K562 (cell line): ENCODE results near the gene GALR3. TPM values are rescaled to one million over a fixed set of nuclear protein-coding genes. Genes with fewer than 3 reads are reported as not detected.

Experiments
- ATAC-seq: fragments of 200-7000 bp; cut with Tn5 transposase; 3 replicates; pipeline ENCODE4 v1.9.1; 2020; ENCODE audit warnings: moderate library complexity
- BruUV-seq: library from RNA; stranded (reverse); fragments of 400-500 nt; replicated peaks from 2 replicates; lab custom pipeline; 2021; lab: Mats Ljungman, UMichigan
- CTCF ChIA-PET: fragments of 300-600 bp; formaldehyde crosslinking; extraction: SDS; loops from one replicate; lab custom pipeline; 2021; ENCODE audit warnings: low intra/inter-chr PET ratio; lab: Yijun Ruan, JAX
- POLR2A ChIA-PET: fragments of 300-600, 350-650 bp; sonication (Branson Sonifier 250); formaldehyde crosslinking; extraction: SDS; loops from one replicate; lab custom pipeline; 2021; ENCODE audit warnings: antibody characterized with exemption, inconsistent platforms; lab: Yijun Ruan, JAX
- DNase-seq, 4 experiments: peaks; one replicate each; pipeline versions ENCODE4 v3.0.0 to v3.0.0-alpha.2; 2011 to 2018; ENCODE audit warnings: low spot score in 3 of 4, mixed read lengths in 3 of 4; ENCODE audit errors: extremely low read depth in 1 of 4
- FAIRE-seq: peaks from 2 replicates; lab custom pipeline; 2011; peaks lifted over from hg19 to GRCh38; lab: Jason Lieb, UNC
- H2AFZ ChIP-seq: 2 replicates; pipeline ENCODE4 v1.6.0; 2011; ENCODE audit warnings: low read depth, low read length, control low read depth, inconsistent platforms
- H3K27ac ChIP-seq: fragments of 200-600 bp; 3 replicates; pipeline ENCODE4 v1.8.0; 2011; ENCODE audit warnings: low read depth, mild to moderate bottlenecking, control low read depth, inconsistent platforms, low read length, moderate library complexity, mixed read lengths; ENCODE audit errors: extremely low read depth
- H3K27me3 ChIP-seq, 2 experiments: fragments of 300-600 bp in 1 of 2; 2 replicates in 1 of 2; 3 replicates in 1 of 2; pipeline versions ENCODE4 v1.6.0 to v1.8.0; 2011; ENCODE audit warnings: inconsistent platforms in 2 of 2, low read length in 2 of 2, mild to moderate bottlenecking in 1 of 2, mixed read lengths in 1 of 2, moderate library complexity in 1 of 2; ENCODE audit not compliant: control insufficient read depth in 2 of 2, insufficient read depth in 2 of 2
- H3K36me3 ChIP-seq: fragments of 300-600 bp; 3 replicates; pipeline ENCODE4 v1.8.0; 2011; ENCODE audit warnings: mild to moderate bottlenecking, low read length, inconsistent platforms; ENCODE audit not compliant: control insufficient read depth, insufficient read depth
- H3K4me1 ChIP-seq, 2 experiments: fragments of 200-600 bp in 1 of 2; replicated peaks in 1 of 2; 2 replicates in 1 of 2; 3 replicates in 1 of 2; pipeline versions ENCODE4 v1.5.1 to v1.8.0; 2011; ENCODE audit warnings: inconsistent platforms in 2 of 2, low read length in 2 of 2, mild to moderate bottlenecking in 1 of 2, mixed read lengths in 1 of 2, moderate library complexity in 1 of 2; ENCODE audit not compliant: control insufficient read depth in 2 of 2, insufficient read depth in 2 of 2
- H3K4me2 ChIP-seq: 2 replicates; pipeline ENCODE4 v1.6.1; 2011; ENCODE audit warnings: low read length, control low read depth, inconsistent platforms, mixed read lengths; ENCODE audit not compliant: insufficient read depth
- H3K4me3 ChIP-seq: fragments of 200-600 bp; sonication (generic), shearing (Covaris generic); 2 replicates; pipeline ENCODE4 v1.5.1; 2016; ENCODE audit warnings: control low read depth, inconsistent platforms
- H3K79me2 ChIP-seq: fragments of 200-600 bp; 3 replicates; pipeline ENCODE4 v1.8.0; 2011; ENCODE audit warnings: low read length, inconsistent platforms; ENCODE audit not compliant: control insufficient read depth, insufficient read depth
- H3K9ac ChIP-seq, 2 experiments: 2 replicates each; pipeline versions ENCODE4 v1.6.0 to v1.6.1; 2011; ENCODE audit warnings: low read depth in 2 of 2, low read length in 2 of 2, control low read depth in 1 of 2, inconsistent platforms in 1 of 2, mild to moderate bottlenecking in 1 of 2, mixed read lengths in 1 of 2; ENCODE audit not compliant: insufficient read depth in 1 of 2
- H3K9me1 ChIP-seq: one replicate; pipeline ENCODE4 v1.6.0; 2011; ENCODE audit warnings: inconsistent platforms, mild to moderate bottlenecking, low read length, moderate library complexity; ENCODE audit not compliant: control insufficient read depth, insufficient read depth
- H3K9me3 ChIP-seq: replicated peaks from 2 replicates; pipeline ENCODE4 v1.5.1; 2011; ENCODE audit warnings: low read depth, low read length, inconsistent platforms; ENCODE audit not compliant: control insufficient read depth, insufficient read depth
- H4K20me1 ChIP-seq: replicated peaks from 2 replicates; pipeline ENCODE4 v1.6.1; 2011; ENCODE audit warnings: low read length, inconsistent platforms, mixed read lengths; ENCODE audit not compliant: control insufficient read depth, insufficient read depth
- ARID1B ChIP-seq: fragments of 450-650 bp; IDR thresholded peaks from 2 replicates; pipeline ENCODE4 v1.6.1; 2016; ENCODE audit warnings: antibody characterized with exemption, mild to moderate bottlenecking, inconsistent platforms
- ASH1L ChIP-seq: fragments of 450-650 bp; IDR thresholded peaks from 2 replicates; pipeline ENCODE4 v1.6.1; 2018; ENCODE audit warnings: borderline replicate concordance, mild to moderate bottlenecking, low read depth; ENCODE audit not compliant: partially characterized antibody
- CHCHD3 ChIP-seq: fragments of 250-450 bp; sonication (Bioruptor Pico); IDR thresholded peaks from 2 replicates; pipeline ENCODE4 v2.1.2; 2022; ENCODE audit warnings: mild to moderate bottlenecking
- FIP1L1 ChIP-seq: fragments of 200-400 bp; formaldehyde crosslinking; IDR thresholded peaks from 2 replicates; pipeline ENCODE4 v1.6.1; 2018; ENCODE audit warnings: mild to moderate bottlenecking, low read depth, low read length; ENCODE audit not compliant: poor library complexity, severe bottlenecking
- FUS ChIP-seq: fragments of 200-400 bp; formaldehyde crosslinking; optimal IDR thresholded peaks from 2 replicates; pipeline ENCODE3; 2017; ENCODE audit warnings: low read depth, low read length
- NCOA1 ChIP-seq: fragments of 450-650 bp; IDR thresholded peaks from 2 replicates; pipeline ENCODE4 v1.6.1; 2016; ENCODE audit warnings: low read depth
- NR3C1 ChIP-seq: sonication (generic); formaldehyde crosslinking; IDR thresholded peaks from 2 replicates; pipeline ENCODE4 v1.8.1; 2022; ENCODE audit warnings: missing genetic modification reagents
- RCOR1 ChIP-seq, 2 experiments: IDR thresholded peaks; 2 replicates each; pipeline ENCODE4 v1.6.1; 2012; ENCODE audit warnings: low read depth in 2 of 2, low read length in 2 of 2, borderline replicate concordance in 1 of 2, improper control_type of control experiment in 1 of 2
- TFAM ChIP-seq: fragments of 250-450 bp; sonication (Bioruptor Pico); conservative IDR thresholded peaks from 2 replicates; pipeline ENCODE4 v1.5.0; 2021; ENCODE audit warnings: mild to moderate bottlenecking, moderate library complexity
- TRIM28 ChIP-seq: fragments of 450-650 bp; IDR thresholded peaks from 2 replicates; pipeline ENCODE4 v1.6.1; 2017
- ZC3H11A ChIP-seq: IDR thresholded peaks from 2 replicates; pipeline ENCODE4 v1.6.1; 2012; ENCODE audit warnings: low read depth, low read length, improper control_type of control experiment
- ZNF197 ChIP-seq: fragments of 200-800 bp; sonication (Bioruptor generic); IDR thresholded peaks from 2 replicates; pipeline ENCODE4 v1.6.1; 2016; ENCODE audit warnings: low read depth, missing genetic modification characterization, missing compliant biosample characterization
- ZNF696 ChIP-seq: fragments of 250-450 bp; sonication (Bioruptor Pico); conservative IDR thresholded peaks from 2 replicates; pipeline ENCODE4 v1.4.0; 2020; ENCODE audit warnings: mild to moderate bottlenecking, moderate library complexity
- WGBS: fragments of 100-300 bp; shearing (Covaris generic); methylation state at CpG from one replicate; pipeline ENCODE4 v1.1.6; 2016; ENCODE audit warnings: low coverage, mixed read lengths; ENCODE audit not compliant: insufficient coverage; ENCODE audit errors: missing lambda C conversion rate; 5-methylcytosine and 5-hydroxymethylcytosine counted together
- in situ Hi-C: fragments of 300-500 bp; cut with MboI; formaldehyde crosslinking; loops from 4 replicates; pipeline ENCODE4 v1.15.0; 2018; ENCODE audit warnings: inconsistent platforms, mixed read lengths
- intact Hi-C: fragments of 100-400 bp; cut with micrococcal nuclease; formaldehyde crosslinking; loops from 2 replicates; pipeline ENCODE4 v1.14.2; 2022
- polyA plus RNA-seq, 8 experiments: library from polyadenylated mRNA; depleted of rRNA in 4 of 8; stranded (reverse) in 5 of 8; unstranded in 3 of 8; fragments of >200 nt; fragmentation: Nextera tagmentation in 2 of 8; fragmentation: Illumina TruSeq in 1 of 8; extraction: Ambion mirVana in 2 of 8; extraction: Trizol in 1 of 8; gene quantifications; 2 replicates each; pipeline versions ENCODE4 v1.2.1 to v1.2.3, GENCODE V29; 2011 to 2014; ENCODE audit warnings: inconsistent platforms in 1 of 8, missing spikeins in 1 of 8
- total RNA-seq, 7 experiments: library from RNA; depleted of rRNA in 6 of 7; stranded (reverse); fragments of >200 nt in 6 of 7; fragmentation: Illumina TruSeq in 2 of 7; extraction: Trizol in 2 of 7; gene quantifications; 2 replicates each; pipeline versions ENCODE4 v1.2.1 to v1.2.3, GENCODE V29; 2011 to 2021; ENCODE audit warnings: low replicate concordance in 1 of 7
- TF ChIP-seq, protein P1 (sequence below): sonication (generic); formaldehyde crosslinking; IDR thresholded peaks from 2 replicates; pipeline ENCODE4 v1.8.1; 2023; ENCODE audit warnings: missing genetic modification reagents, mild to moderate bottlenecking, borderline replicate concordance
- TF ChIP-seq, protein P2 (sequence below): fragments of 450-650 bp; formaldehyde crosslinking; IDR thresholded peaks from 2 replicates; pipeline ENCODE4 v1.4.0; 2022; ENCODE audit warnings: mild to moderate bottlenecking, moderate library complexity
- TF ChIP-seq, protein P3 (sequence below): fragments of 450-650 bp; IDR thresholded peaks from 2 replicates; pipeline ENCODE4 v1.6.1; 2016; ENCODE audit warnings: low read depth, mild to moderate bottlenecking, moderate library complexity

Gene GALR3
- total and polyA plus RNA-seq, 9 of the 15 experiments (the other 6 are each of a cell fraction or from before 2014, with no cell fraction given) = 0.13 TPM; not detected in 8

DNA sequence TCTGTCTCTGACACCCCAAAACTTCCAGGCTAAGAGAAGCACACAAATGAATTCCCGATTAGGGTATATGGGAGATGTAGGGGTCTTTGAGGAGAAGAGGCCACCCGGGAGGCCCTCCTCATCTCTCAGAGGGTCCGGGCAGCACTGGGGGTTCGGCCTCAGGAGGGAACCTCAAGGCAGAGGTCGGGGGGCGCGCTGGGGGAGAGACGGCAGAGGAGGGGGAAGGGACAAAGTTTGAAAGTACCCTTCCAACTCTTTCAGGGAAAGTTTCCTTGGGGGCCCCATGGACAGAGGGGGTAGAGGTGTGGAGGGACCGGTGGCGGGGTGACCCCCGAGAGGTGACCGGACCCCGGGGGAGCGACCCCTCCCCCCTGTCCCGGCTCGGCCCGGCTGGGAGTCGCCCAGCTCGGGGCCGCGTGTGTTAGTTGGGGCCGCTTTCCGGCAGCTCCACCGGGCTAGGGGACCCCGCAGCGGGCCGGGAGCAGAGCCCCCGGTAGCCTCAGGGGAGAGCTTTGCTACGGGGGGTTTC, 18.8 kb upstream of the GALR3 start:
- ChIA-PET POLR2A (interaction anchor here (0.7 kb wide), 1 partner anchor 380 kb away, joined by 3 read pairs; no protein-coding TSS in a partner anchor), CTCF (no interaction called here)
- Histone ChIP-seq H2AFZ (peak overlapping the region; percentile 75), H3K79me2 (peaks cover 17% of the 10 kb centered on the region), H3K4me1 (peaks cover 32 to 51% of the 10 kb centered on the region in 2 experiments), H3K4me2 (peak overlapping the region; percentile 73; the same call in 1 of the 2 replicates), H3K4me3 (no peak overlapping the region), H3K9me1 (no peaks in the 10 kb centered on the region), H4K20me1 (no peaks in the 10 kb centered on the region), H3K36me3 (no peaks in the 10 kb centered on the region), H3K27me3 (no peaks in the 10 kb centered on the region), H3K9ac (peak overlapping the region; percentile 79 to 80; a peak in 3 of 4 replicates), H3K27ac (peak overlapping the region; percentile 83; the same call in 2 of the 3 replicates), H3K9me3 (no peaks in the 10 kb centered on the region)
- ATAC-seq = no peak
- intact Hi-C loops (no loop called here), in situ Hi-C loops (no loop called here)
- BruUV-seq = no TSS peak
- no peak for FAIRE-seq
- DNase-seq = no peak
- WGBS = 33% methylated on average over 1 of the region's 29 CpGs
- TF ChIP-seq FIP1L1 (no peak), TRIM28 (no peak), CHCHD3 (CRISPR knock-in tag) (no peak), NCOA1 (no peak), TFAM (CRISPR knock-in tag) (no peak), ZNF696 (CRISPR knock-in tag) (no peak), ZC3H11A (no peak), ZNF197 (no peak), ASH1L (no peak), RCOR1 (IDR thresholded peaks at IDR 0.05; ENCODE audit: borderline replicate concordance in 1 of 2, low read depth in 2 of 2, low read length in 2 of 2) (no peak), FUS (no peak), ARID1B (no peak), NR3C1 (CRISPR knock-in tag) (no peak)
- TF ChIP-seq, protein P1, sequence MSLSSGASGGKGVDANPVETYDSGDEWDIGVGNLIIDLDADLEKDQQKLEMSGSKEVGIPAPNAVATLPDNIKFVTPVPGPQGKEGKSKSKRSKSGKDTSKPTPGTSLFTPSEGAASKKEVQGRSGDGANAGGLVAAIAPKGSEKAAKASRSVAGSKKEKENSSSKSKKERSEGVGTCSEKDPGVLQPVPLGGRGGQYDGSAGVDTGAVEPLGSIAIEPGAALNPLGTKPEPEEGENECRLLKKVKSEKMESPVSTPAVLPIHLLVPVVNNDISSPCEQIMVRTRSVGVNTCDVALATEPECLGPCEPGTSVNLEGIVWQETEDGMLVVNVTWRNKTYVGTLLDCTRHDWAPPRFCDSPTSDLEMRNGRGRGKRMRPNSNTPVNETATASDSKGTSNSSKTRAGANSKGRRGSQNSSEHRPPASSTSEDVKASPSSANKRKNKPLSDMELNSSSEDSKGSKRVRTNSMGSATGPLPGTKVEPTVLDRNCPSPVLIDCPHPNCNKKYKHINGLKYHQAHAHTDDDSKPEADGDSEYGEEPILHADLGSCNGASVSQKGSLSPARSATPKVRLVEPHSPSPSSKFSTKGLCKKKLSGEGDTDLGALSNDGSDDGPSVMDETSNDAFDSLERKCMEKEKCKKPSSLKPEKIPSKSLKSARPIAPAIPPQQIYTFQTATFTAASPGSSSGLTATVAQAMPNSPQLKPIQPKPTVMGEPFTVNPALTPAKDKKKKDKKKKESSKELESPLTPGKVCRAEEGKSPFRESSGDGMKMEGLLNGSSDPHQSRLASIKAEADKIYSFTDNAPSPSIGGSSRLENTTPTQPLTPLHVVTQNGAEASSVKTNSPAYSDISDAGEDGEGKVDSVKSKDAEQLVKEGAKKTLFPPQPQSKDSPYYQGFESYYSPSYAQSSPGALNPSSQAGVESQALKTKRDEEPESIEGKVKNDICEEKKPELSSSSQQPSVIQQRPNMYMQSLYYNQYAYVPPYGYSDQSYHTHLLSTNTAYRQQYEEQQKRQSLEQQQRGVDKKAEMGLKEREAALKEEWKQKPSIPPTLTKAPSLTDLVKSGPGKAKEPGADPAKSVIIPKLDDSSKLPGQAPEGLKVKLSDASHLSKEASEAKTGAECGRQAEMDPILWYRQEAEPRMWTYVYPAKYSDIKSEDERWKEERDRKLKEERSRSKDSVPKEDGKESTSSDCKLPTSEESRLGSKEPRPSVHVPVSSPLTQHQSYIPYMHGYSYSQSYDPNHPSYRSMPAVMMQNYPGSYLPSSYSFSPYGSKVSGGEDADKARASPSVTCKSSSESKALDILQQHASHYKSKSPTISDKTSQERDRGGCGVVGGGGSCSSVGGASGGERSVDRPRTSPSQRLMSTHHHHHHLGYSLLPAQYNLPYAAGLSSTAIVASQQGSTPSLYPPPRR (CRISPR knock-in tag) = no peak
- TF ChIP-seq, protein P2, sequence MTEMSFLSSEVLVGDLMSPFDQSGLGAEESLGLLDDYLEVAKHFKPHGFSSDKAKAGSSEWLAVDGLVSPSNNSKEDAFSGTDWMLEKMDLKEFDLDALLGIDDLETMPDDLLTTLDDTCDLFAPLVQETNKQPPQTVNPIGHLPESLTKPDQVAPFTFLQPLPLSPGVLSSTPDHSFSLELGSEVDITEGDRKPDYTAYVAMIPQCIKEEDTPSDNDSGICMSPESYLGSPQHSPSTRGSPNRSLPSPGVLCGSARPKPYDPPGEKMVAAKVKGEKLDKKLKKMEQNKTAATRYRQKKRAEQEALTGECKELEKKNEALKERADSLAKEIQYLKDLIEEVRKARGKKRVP (CRISPR knock-in tag) = no peak
- TF ChIP-seq, protein P3, sequence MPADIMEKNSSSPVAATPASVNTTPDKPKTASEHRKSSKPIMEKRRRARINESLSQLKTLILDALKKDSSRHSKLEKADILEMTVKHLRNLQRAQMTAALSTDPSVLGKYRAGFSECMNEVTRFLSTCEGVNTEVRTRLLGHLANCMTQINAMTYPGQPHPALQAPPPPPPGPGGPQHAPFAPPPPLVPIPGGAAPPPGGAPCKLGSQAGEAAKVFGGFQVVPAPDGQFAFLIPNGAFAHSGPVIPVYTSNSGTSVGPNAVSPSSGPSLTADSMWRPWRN = no peak
